ENCODE results near the gene CYP27A1. TPM values are rescaled to one million over a fixed set of nuclear protein-coding genes. Genes with fewer than 3 reads are reported as not detected.

The CYP27A1 gene
- total RNA-seq, 1 donor = 0.27 TPM

DNA sequence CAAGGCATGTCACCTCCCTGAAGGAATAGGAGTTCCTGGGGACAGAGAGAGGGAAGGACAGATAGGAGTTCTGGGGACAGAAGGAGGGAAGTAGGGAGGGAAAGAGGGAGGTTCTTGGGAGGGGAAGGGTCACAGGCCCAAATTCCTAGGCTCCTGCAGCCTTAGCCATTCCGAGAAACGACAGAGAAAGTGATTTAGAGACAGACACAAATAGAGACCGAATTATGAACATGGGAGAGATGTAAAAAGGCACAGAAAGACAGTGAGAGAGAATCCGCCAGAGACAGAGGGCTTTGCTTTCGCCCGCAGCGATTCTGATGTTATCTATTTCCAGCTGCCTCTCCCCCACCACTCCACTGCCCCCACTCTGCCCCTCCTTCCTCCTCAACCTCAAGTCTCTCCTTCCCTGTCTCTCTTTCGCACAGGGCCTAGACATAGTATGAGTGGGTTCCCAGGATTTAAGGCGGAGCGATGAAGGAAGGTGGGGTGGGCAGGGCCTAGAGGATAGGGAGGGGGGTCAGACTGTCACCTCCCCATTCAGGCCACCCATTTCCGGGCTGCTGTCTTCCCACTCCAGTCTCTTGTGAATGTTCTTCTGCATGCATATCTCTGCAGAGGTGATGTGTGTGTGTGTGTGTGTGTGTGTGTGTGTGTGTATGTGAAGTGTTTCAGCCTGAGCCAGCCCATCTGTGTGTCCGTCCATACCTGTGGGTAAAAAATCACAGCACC lies 74.4 kb downstream of the CYP27A1 start:
- DNase-seq (ENCODE audit: low read depth in 2 of 3, low spot score in 2 of 3) = no peak

- DNase-seq (ENCODE audit: low read depth in 2 of 3, low spot score in 2 of 3) = no peak
These were observed 74.9 kb downstream of the CYP27A1 start for GRCh38 chr2:218856896-218857243.

- no peak for DNase-seq (ENCODE audit: low read depth in 2 of 3, low spot score in 2 of 3)
These were observed 75.6 kb downstream of the CYP27A1 start for GRCh38 chr2:218857371-218858137.

DNA sequence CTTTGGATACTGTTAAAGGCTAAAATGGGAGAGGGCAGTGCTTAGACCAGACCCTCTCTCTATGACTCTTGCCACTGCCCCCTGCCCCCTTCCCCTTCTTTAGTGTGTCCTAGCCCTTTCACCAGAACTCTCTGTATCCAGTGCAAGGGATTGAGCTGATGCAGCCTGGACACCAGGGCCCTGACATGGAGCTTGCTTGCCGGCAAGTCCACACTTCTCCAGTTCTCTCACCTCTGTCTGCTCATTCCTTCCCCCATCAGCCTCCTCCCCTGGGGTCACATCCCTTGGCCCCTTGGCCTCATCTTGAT lies 76.1 kb downstream of the CYP27A1 start:
- no peak for DNase-seq (ENCODE audit: low read depth in 2 of 3, low spot score in 2 of 3)

GRCh38 chr2:218858671-218859555 lies 77.0 kb downstream of the CYP27A1 start:
- no peak for DNase-seq (ENCODE audit: low read depth in 2 of 3, low spot score in 2 of 3)

DNA sequence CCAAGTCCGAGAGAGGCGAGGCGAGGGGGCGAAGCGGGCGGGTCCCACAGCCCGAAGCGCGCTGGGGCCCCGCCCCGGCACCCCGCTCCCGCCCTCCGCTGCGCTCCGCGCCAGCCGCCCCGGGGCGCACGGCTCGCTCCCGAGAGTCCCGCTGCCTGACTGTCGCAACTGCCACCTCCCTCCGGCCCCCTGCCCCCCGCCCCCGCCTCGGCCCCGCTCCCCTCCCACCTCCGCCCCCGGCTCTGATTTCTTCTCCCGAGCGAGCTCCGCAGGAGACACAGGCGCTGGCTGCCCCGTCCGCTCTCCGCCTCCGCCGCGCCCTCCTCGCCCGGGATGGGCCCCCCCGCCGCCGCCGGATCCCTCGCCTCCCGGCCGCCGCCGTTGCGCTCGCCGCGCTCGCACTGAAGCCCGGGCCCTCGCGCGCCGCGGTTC lies 77.6 kb downstream of the CYP27A1 start, which contains the start of gene WNT6:
Gene WNT6, plus strand, starts transcription at position 250 of the 432 bp plus-strand sequence. CDS start 233 bp downstream, outside the sequence.
- DNase-seq (ENCODE audit: low read depth in 2 of 3, low spot score in 2 of 3) = no peak

DNA sequence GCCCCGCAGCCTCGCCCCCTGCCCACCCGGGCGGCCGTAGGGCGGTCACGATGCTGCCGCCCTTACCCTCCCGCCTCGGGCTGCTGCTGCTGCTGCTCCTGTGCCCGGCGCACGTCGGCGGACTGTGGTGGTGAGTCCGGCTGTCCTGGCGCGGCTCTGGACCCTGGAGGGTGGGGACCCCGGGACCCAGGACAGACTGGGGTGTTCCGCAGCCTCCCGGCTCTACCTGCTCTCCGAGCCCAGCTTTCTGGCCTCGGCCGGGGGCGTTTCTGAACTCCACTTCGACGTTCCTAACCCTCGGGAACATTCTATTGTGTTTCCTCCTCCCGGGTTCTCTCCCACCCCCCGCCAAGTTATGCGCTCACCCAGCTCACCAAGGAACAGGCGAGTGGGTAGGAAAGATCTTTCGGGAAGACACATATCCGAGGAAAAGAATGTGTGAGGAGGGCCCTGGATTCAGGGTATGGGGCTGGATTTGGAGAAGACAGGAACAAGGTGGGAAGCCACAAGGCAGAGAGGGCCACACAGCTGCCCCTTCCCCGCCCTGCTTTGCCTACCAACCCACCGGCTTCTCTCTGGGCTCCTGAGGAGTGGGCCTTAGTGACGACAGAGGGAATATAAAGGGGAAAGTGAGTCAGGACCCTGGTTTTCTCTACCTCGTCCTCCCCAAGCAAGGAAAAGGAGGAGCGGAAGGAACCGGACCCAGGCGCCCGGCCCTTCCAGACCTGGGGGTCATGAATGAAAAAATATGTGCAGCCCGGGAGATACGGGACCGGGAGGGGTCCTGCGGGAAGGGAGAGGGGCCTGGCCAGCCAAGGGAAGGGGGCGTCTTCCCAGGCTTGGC lies 78.3 kb downstream of the CYP27A1 start:
- no peak for DNase-seq (ENCODE audit: low read depth in 2 of 3, low spot score in 2 of 3)

DNA sequence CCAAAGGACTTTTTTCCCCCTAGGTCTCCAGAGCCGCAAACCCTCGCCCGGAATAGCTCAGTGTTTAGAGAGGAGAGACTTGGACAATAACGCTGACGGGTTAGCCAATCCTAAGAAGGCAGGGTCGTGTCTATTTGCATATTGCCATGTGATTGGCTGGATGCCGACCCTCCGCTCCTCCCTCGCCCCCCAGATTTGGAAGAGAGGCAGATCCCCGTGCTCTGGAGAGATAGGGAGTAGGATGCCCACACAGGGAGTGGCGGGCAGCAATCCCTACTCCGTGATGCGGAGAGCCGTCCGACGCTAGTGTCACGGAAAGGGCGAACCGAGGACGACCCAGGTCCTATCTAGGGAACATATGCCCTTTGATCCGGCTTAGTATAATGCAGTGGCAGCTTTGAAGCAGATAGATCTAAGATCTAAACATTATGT lies 79.0 kb downstream of the CYP27A1 start:
- peak in 2 of 3 donors; percentile 68 to 69 for DNase-seq (ENCODE audit: low read depth in 2 of 3, low spot score in 2 of 3)

DNA sequence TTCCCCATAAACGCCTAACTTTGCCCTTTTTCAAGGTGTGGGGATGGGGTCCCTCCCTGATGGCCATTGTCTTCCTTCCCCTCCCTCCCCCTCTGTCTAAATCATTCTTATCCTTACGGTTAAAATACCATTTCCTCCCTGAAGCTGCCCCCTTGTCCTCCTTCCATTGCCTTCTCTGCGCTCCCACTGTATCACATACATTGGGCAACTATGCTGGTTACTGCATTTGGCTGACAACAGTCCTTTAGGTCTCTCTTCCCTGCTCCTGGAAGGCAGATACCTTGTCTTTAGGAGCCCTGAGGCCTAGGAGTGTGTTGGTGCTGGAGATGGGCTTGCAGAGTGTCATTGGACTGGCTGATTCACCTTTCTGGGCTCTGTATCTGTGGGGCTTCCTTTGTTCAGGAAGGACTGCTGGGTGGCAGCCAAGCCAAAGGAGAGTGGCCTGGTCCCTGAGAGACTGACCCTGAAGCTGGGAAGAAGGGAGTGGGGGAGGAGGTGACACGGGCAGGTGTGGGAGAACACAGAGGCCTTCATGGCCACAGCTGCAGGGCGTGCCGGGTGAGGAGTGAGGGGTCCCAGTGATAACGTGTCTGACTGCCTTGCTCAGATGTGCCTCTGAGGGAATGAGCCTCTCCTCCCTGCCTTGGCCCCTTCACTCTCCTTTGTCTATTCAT lies 79.8 kb downstream of the CYP27A1 start:
- no peak for DNase-seq (ENCODE audit: low read depth in 2 of 3, low spot score in 2 of 3)

- no peak for DNase-seq (ENCODE audit: low read depth in 2 of 3, low spot score in 2 of 3)
These were observed 81.1 kb downstream of the CYP27A1 start for GRCh38 chr2:218863021-218863520.

Other genes starting within 250 kb of the CYP27A1 start
- gene USP37, start 213.8 kb upstream of the CYP27A1 start, total RNA-seq = 3.8 TPM
- gene CNOT9, start 213.3 kb upstream of the CYP27A1 start, total RNA-seq = 57.4 TPM
- gene PLCD4, start 174.2 kb upstream of the CYP27A1 start, total RNA-seq = 0.27 TPM
- 32.9 TPM for gene ZNF142, start 122.5 kb upstream of the CYP27A1 start, total RNA-seq
- 33.4 TPM for gene BCS1L, start 122.5 kb upstream of the CYP27A1 start, total RNA-seq
- gene RNF25, start 110.1 kb upstream of the CYP27A1 start, total RNA-seq = 22.4 TPM
- 18.0 TPM for gene STK36, start 110.1 kb upstream of the CYP27A1 start, total RNA-seq
- 12.1 TPM for gene TTLL4, start 71.3 kb upstream of the CYP27A1 start, total RNA-seq
- gene PRKAG3, start 49.7 kb downstream of the CYP27A1 start, total RNA-seq = not detected
- gene WNT6, start 77.7 kb downstream of the CYP27A1 start, total RNA-seq = 0.27 TPM
- 1.1 TPM for gene WNT10A, start 98.7 kb downstream of the CYP27A1 start, total RNA-seq
- under 0.01 TPM for gene CDK5R2, start 177.5 kb downstream of the CYP27A1 start, total RNA-seq
- not detected for gene FEV, start 203.0 kb downstream of the CYP27A1 start, total RNA-seq
- not detected for gene CRYBA2, start 211.3 kb downstream of the CYP27A1 start, total RNA-seq